ENCODE data around the gene GPS1. TPM values are rescaled to one million over a fixed set of nuclear protein-coding genes. Genes with fewer than 3 reads are reported as not detected.

Gene GPS1
- total and polyA plus RNA-seq, 10 of the 15 experiments (the other 5 are each of a cell fraction or from before 2014, with no cell fraction given) = 2.2 to 146 (median 77.7) TPM

GRCh38 chr17:82092995-82093751, 41.5 kb downstream of the GPS1 start:
- Histone ChIP-seq H3K4me1 (ENCODE audit: control insufficient read depth, insufficient read depth, low read length) (peaks cover 7% of the 10 kb centered on the region), H3K79me2 (ENCODE audit: control insufficient read depth, insufficient read depth, low read length) (peaks cover 30% of the 10 kb centered on the region), H3K27ac (ENCODE audit: control insufficient read depth, insufficient read depth) (no peak overlapping the region), H3K36me3 (ENCODE audit: control insufficient read depth in 2 of 2, insufficient read depth in 2 of 2, low read length in 1 of 2) (peaks cover 15 to 59% of the 10 kb centered on the region in 2 experiments), H3K4me2 (ENCODE audit: control insufficient read depth, insufficient read depth) (no peak overlapping the region), H4K20me1 (ENCODE audit: control insufficient read depth, insufficient read depth) (no peaks in the 10 kb centered on the region; the same call in 1 of the 2 replicates), H3K9me3 (replicated peaks; ENCODE audit: control insufficient read depth, insufficient read depth, low read length) (no peaks in the 10 kb centered on the region), H3K9ac (ENCODE audit: control insufficient read depth, insufficient read depth, low read length) (no peak overlapping the region), H2AFZ (ENCODE audit: control insufficient read depth, low read depth, low read length) (no peak overlapping the region), H3K4me3 (no peak overlapping the region), H3K27me3 (replicated peaks in 1 of 2; ENCODE audit: control insufficient read depth in 2 of 2, insufficient read depth in 2 of 2, low read length in 1 of 2) (no peaks in the 10 kb centered on the region)
- FAIRE-seq = no peak
- intact Hi-C loops (cut with micrococcal nuclease; ENCODE audit: unreplicated experiment) (no loop called here), in situ Hi-C loops (cut with MboI) (no loop called here)
- ChIA-PET CTCF (no interaction called here), RAD21 (ENCODE audit: unreplicated experiment) (no interaction called here), SMC1A (ENCODE audit: uncharacterized antibody, unreplicated experiment) (no interaction called here), POLR2A (no interaction called here)
- TF ChIP-seq POLR2A (IDR thresholded peaks at IDR 0.05; ENCODE audit: low read depth, low read length) = peak; percentile 59; the same call in 1 of the 2 replicates
- no peak for TF ChIP-seq FOS (IDR thresholded peaks at IDR 0.05; ENCODE audit: borderline replicate concordance, extremely low read depth, insufficient read length)
- no TSS peak for BruUV-seq (replicated peaks)
- ATAC-seq = no peak
- no peak for DNase-seq (ENCODE audit: low read depth, low spot score)
- WGBS (ENCODE audit: insufficient coverage, insufficient replicate concordance, low lambda C conversion rate, missing lambda C conversion rate) = 98% methylated on average over 34 of the region's 40 CpGs

- H3K4me3 ChIP-seq = peak overlapping the region; percentile 92; the same call in 1 of the 2 replicates
- intact Hi-C loops (cut with micrococcal nuclease; ENCODE audit: unreplicated experiment) (loop anchor here (5.0 kb wide), 2 partner anchors 43 to 58 kb away; partner anchors contain the start of genes DCXR, GPS1 and RFNG), in situ Hi-C loops (cut with MboI) (no loop called here)
- WGBS (ENCODE audit: insufficient coverage, insufficient replicate concordance, low lambda C conversion rate, missing lambda C conversion rate) = 92% methylated on average over 36 of the region's 37 CpGs
- ChIA-PET RAD21 (ENCODE audit: unreplicated experiment) (no interaction called here), CTCF (no interaction called here), POLR2A (interaction anchor here (0.5 to 1.1 kb wide), 4 partner anchors 11 to 237 kb away, joined by 3 to 7 read pairs (median 6); no protein-coding TSS in a partner anchor), SMC1A (ENCODE audit: uncharacterized antibody, unreplicated experiment) (no interaction called here)
- H4K20me1 ChIP-seq (ENCODE audit: control insufficient read depth, insufficient read depth) = no peaks in the 10 kb centered on the region; the same call in 1 of the 2 replicates
- no peaks in the 10 kb centered on the region for H3K27me3 ChIP-seq (replicated peaks in 1 of 2; ENCODE audit: control insufficient read depth in 2 of 2, insufficient read depth in 2 of 2, low read length in 1 of 2)
- no peak overlapping the region for H2AFZ ChIP-seq (ENCODE audit: control insufficient read depth, low read depth, low read length)
- H3K4me1 ChIP-seq (ENCODE audit: control insufficient read depth, insufficient read depth, low read length) = peaks cover 15% of the 10 kb centered on the region
- ATAC-seq = no peak
- H3K36me3 ChIP-seq (ENCODE audit: control insufficient read depth in 2 of 2, insufficient read depth in 2 of 2, low read length in 1 of 2) = peaks cover 12 to 41% of the 10 kb centered on the region in 2 experiments
- TF ChIP-seq IRF4 (IDR thresholded peaks at IDR 0.05; ENCODE audit: low read depth, low read length) = no peak
- TF ChIP-seq TBL1XR1 (IDR thresholded peaks at IDR 0.05; ENCODE audit: low read depth, low read length) = no peak
- TF ChIP-seq BMI1 (IDR thresholded peaks at IDR 0.05; ENCODE audit: borderline replicate concordance) = no peak
- no peak for TF ChIP-seq MEF2B (IDR thresholded peaks at IDR 0.05; ENCODE audit: partially characterized antibody, poor library complexity, severe bottlenecking)
- no peak for TF ChIP-seq MLLT1 (IDR thresholded peaks at IDR 0.05)
- H3K27ac ChIP-seq (ENCODE audit: control insufficient read depth, insufficient read depth) = no peak overlapping the region
- H3K9ac ChIP-seq (ENCODE audit: control insufficient read depth, insufficient read depth, low read length) = no peak overlapping the region
- DNase-seq (ENCODE audit: low read depth, low spot score) = no peak
- no peak for FAIRE-seq
- peak overlapping the region; percentile 87; the same call in 1 of the 2 replicates for H3K4me2 ChIP-seq (ENCODE audit: control insufficient read depth, insufficient read depth)
- BruUV-seq (replicated peaks) = no TSS peak
- H3K9me3 ChIP-seq (replicated peaks; ENCODE audit: control insufficient read depth, insufficient read depth, low read length) = no peaks in the 10 kb centered on the region
- H3K79me2 ChIP-seq (ENCODE audit: control insufficient read depth, insufficient read depth, low read length) = peaks cover 44% of the 10 kb centered on the region
Observed at GRCh38 chr17:82094931-82095776, 43.5 kb downstream of the GPS1 start.
